Measurements from ENCODE around the gene TMX4. TPM values are rescaled to one million over a fixed set of nuclear protein-coding genes. Genes with fewer than 3 reads are reported as not detected.

The TMX4 gene
- total and polyA plus RNA-seq, 4 donors = 12.6 to 17.3 (median 15.9) TPM

DNA sequence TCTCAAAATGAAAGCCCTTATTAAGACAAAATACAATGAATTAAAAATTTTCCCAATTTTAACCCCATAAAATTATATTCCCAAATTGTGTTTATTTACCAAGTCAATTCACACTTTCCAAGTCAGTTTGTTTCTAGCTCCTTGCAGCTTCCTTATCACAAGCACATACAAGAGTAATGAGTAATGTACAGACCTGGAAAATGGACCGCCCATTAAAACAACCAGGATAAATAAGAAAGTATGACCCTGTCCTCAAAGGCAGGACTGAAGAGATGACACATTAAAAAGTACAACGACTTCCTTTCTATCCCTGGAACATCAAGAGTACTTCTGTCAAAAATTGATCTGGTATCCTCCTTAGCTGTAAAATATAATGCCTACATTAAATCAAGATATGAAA, 47.1 kb upstream of the TMX4 start:
- Histone ChIP-seq H3K36me3 (ENCODE audit: control insufficient read depth in 4 of 4, insufficient read depth in 3 of 4, low read depth in 1 of 4, low read length in 3 of 4) (no peaks in the 10 kb centered on the region), H3K4me1 (ENCODE audit: control insufficient read depth in 4 of 4, insufficient read depth in 4 of 4, low read length in 3 of 4) (no peaks in the 10 kb centered on the region), H3K27ac (ENCODE audit: low read depth in 1 of 2, low read length in 2 of 2) (no peak overlapping the region), H3K9me3 (ENCODE audit: control insufficient read depth in 4 of 4, low read length in 3 of 4) (no peaks in the 10 kb centered on the region), H3K27me3 (ENCODE audit: control insufficient read depth in 4 of 4, insufficient read depth in 4 of 4, low read length in 3 of 4) (peaks cover 0 to 7% (median 0%) of the 10 kb centered on the region in 4 donors), H3K4me3 (ENCODE audit: low read depth in 1 of 3, low read length in 3 of 3) (no peak overlapping the region), H3K9ac (ENCODE audit: low read depth in 1 of 2, low read length in 2 of 2) (no peak overlapping the region)
- no peak for DNase-seq (ENCODE audit: low spot score)
- TF ChIP-seq, protein P1, sequence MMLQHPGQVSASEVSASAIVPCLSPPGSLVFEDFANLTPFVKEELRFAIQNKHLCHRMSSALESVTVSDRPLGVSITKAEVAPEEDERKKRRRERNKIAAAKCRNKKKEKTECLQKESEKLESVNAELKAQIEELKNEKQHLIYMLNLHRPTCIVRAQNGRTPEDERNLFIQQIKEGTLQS (IDR thresholded peaks at IDR 0.05) = no peak
- TF ChIP-seq EGR1 (IDR thresholded peaks at IDR 0.05; ENCODE audit: low read depth in 2 of 2) (no peak), TAF1 (conservative IDR thresholded peaks at IDR 0.05) (no peak), HNF4G (IDR thresholded peaks at IDR 0.05) (no peak), RAD21 (IDR thresholded peaks at IDR 0.05) (no peak), JUND (IDR thresholded peaks at IDR 0.05) (no peak), NR2F2 (IDR thresholded peaks at IDR 0.05) (no peak), FOXA1 (IDR thresholded peaks at IDR 0.05) (no peak), SP1 (IDR thresholded peaks at IDR 0.05) (no peak), FOXA2 (IDR thresholded peaks at IDR 0.05) (no peak), GABPA (IDR thresholded peaks at IDR 0.05 in 1 of 2, conservative IDR thresholded peaks at IDR 0.05 in 1 of 2) (no peak), RXRA (IDR thresholded peaks at IDR 0.05) (no peak), HNF4A (conservative IDR thresholded peaks at IDR 0.05) (no peak), YY1 (IDR thresholded peaks at IDR 0.05) (no peak)
- TF ChIP-seq, protein P2, sequence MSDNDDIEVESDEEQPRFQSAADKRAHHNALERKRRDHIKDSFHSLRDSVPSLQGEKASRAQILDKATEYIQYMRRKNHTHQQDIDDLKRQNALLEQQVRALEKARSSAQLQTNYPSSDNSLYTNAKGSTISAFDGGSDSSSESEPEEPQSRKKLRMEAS (IDR thresholded peaks at IDR 0.05) = no peak
- TF ChIP-seq, protein P3, sequence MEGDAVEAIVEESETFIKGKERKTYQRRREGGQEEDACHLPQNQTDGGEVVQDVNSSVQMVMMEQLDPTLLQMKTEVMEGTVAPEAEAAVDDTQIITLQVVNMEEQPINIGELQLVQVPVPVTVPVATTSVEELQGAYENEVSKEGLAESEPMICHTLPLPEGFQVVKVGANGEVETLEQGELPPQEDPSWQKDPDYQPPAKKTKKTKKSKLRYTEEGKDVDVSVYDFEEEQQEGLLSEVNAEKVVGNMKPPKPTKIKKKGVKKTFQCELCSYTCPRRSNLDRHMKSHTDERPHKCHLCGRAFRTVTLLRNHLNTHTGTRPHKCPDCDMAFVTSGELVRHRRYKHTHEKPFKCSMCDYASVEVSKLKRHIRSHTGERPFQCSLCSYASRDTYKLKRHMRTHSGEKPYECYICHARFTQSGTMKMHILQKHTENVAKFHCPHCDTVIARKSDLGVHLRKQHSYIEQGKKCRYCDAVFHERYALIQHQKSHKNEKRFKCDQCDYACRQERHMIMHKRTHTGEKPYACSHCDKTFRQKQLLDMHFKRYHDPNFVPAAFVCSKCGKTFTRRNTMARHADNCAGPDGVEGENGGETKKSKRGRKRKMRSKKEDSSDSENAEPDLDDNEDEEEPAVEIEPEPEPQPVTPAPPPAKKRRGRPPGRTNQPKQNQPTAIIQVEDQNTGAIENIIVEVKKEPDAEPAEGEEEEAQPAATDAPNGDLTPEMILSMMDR (IDR thresholded peaks at IDR 0.05; ENCODE audit: low read depth, low read length, missing input control) = no peak
- WGBS = 84% methylated on average over 2 of the region's 2 CpGs

DNA sequence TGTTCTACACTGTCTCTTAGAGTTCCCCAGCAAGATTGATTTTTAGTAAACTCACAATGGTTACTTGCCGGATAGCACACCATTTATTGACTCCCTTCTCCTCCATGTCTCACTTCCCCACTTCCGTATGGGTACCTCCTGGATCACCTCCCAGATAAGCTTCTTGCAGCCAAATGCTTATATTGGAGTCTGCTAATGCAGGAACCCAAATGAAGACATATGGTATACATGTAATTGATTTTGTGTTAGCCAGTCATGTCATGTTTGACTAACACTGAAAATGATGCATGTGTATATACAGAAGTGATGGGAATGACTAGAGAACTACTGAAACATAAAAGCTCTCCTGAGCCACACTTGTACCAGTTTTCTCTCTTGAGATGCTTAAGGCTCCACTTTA, 46.1 kb upstream of the TMX4 start:
- Histone ChIP-seq H3K27ac (ENCODE audit: low read depth in 1 of 2, low read length in 2 of 2) (no peak overlapping the region), H3K4me1 (ENCODE audit: control insufficient read depth in 4 of 4, insufficient read depth in 4 of 4, low read length in 3 of 4) (no peaks in the 10 kb centered on the region), H3K36me3 (ENCODE audit: control insufficient read depth in 4 of 4, insufficient read depth in 3 of 4, low read depth in 1 of 4, low read length in 3 of 4) (no peaks in the 10 kb centered on the region), H3K4me3 (ENCODE audit: low read depth in 1 of 3, low read length in 3 of 3) (no peak overlapping the region), H3K9ac (ENCODE audit: low read depth in 1 of 2, low read length in 2 of 2) (no peak overlapping the region), H3K27me3 (ENCODE audit: control insufficient read depth in 4 of 4, insufficient read depth in 4 of 4, low read length in 3 of 4) (peaks cover 0 to 7% (median 0%) of the 10 kb centered on the region in 4 donors), H3K9me3 (ENCODE audit: control insufficient read depth in 4 of 4, low read length in 3 of 4) (no peaks in the 10 kb centered on the region)
- WGBS = 91% methylated on average over 2 of the region's 2 CpGs
- no peak for DNase-seq (ENCODE audit: low spot score)
- no peak for TF ChIP-seq HNF4G (IDR thresholded peaks at IDR 0.05)
- TF ChIP-seq, protein P3 (IDR thresholded peaks at IDR 0.05; ENCODE audit: low read depth, low read length, missing input control) = no peak
- TF ChIP-seq RXRA (IDR thresholded peaks at IDR 0.05) = no peak
- no peak for TF ChIP-seq GABPA (IDR thresholded peaks at IDR 0.05 in 1 of 2, conservative IDR thresholded peaks at IDR 0.05 in 1 of 2)
